Dedifferentiated amniotic fluid mesenchymal stem cell (primary cell): ENCODE measurements around the gene OSBPL8.

Experiments
- DNase-seq: peaks from one replicate; pipeline ENCODE4 v3.0.0-alpha.2; 2016; ENCODE audit errors: extremely low spot score

OSBPL8 gene

DNA sequence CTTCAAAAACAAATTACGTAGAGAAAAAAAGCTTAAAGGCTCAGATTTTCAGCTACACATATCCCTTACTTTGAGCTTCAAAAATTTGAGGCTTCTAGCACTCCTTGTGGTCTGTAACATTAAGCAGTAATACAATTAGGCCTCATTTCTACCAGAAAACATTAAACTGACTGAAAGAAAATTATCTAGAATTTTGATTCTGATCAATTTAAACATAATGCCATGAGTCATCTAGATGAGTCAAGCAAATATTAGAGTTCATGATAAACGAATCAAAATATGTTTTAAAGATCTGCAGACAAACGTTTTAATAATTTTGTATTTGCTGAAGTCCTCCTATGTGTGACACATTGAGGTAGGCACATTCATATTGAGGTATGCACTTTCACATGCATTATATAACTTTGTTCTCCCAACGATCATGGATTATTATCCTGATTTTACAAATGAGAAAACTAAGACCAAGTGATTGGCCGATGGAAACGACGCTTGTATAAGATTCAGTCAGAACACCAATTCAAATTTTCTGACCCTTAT lies 4.3 kb downstream of the OSBPL8 start:
- DNase-seq, result no peak

DNA sequence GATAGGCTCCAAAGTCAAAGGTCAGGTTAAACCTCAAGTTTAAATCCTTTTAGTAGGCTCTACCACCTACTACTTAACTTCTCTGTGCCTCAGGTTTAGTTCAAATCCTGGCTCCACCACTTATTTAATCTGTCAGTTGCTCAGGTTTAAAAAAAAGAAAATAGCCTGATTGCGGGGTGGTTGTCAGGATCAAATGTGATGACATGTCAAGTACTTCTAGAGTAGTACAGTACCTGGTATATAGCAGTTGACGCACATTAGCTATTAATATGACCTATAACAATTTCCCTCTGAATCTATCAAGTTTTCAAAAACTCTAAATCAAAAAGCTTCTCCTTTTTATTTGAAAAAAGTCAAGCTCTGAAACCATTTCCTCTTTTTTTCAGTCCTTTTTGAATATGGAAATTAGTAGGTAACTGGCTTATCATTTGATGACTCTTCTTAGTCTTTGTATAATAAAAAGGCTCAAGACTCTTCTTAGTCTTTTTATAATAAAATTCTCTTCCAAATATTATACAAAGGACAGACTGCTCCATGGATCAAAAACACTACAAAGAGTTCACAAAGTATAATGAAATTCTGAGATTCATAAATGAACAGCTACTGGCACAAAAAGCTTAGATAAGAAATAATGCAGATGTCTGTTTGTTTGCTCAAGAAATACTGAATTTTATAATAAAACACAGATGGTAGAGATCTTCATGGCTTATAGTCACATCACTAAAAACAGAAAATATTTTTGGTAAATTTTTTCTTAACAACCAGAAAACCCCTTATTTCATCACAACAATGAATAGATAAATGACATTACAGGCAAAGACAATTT lies 5.0 kb downstream of the OSBPL8 start:
- no peak for DNase-seq

DNA sequence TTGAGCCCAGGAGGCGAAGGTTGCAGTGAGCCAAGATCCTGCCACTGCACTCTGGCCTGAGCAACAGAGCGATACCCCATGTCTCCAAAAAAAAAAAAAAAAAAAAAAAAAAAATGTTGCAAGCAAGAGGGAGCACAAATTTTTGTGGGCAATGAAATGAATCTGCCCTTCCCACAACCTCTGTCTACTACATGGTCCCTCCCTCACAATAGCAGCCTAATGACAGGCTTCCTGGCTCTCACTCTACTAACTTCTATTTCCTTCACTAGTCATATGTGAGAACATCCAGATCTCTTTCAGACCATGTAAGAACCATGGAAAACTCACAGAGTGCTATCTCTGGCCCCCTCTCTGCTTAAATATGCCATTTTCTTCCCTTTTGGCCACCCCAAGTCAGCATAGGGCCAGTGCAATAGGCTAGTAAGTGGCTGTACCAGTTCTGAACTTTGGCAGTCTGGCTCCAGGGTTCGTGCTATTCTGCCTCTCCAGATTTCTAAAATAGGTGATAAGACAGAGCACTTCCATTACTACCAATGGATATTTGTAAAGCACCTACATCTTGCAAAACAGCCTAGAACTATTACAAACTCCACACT lies 7.1 kb downstream of the OSBPL8 start:
- DNase-seq, result no peak

DNA sequence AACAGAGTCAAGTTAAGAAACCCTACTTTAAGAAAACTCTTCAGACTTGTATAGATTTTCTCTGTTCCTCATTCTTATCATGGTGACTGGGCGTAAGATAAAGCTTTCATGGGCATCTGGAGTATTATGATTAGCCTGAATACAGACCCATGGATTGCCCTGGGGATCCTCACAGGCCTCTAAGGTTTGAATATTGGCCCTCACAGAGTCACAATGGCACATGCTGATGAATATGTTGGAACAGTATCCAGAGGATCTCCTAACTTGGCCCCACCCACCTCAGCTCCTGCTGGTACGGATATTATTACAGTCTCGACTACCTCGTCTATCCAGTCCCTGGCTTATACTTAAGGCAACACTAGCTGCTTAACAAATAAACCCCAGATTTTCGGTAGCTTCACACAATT lies 8.1 kb downstream of the OSBPL8 start:
- DNase-seq, result no peak

DNA sequence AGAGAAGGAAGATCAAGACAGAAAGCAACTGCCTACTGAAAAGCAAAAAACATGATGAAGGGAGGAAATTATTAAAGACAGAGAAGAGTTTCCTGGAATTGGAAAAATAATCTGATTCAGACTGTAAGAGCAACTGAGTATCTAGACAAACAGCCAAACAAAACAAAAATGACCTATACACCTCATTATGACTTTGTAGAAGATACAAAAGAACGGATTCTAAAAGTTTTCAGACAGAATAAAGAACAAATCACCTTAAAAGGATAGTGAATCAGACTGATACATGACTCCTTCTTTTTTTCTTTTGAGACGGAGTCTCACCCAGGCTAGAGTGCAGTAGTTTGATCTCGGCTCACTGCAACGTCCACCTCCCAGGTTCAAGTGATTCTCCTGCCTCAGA lies 10.4 kb downstream of the OSBPL8 start:
- no peak for DNase-seq

DNA sequence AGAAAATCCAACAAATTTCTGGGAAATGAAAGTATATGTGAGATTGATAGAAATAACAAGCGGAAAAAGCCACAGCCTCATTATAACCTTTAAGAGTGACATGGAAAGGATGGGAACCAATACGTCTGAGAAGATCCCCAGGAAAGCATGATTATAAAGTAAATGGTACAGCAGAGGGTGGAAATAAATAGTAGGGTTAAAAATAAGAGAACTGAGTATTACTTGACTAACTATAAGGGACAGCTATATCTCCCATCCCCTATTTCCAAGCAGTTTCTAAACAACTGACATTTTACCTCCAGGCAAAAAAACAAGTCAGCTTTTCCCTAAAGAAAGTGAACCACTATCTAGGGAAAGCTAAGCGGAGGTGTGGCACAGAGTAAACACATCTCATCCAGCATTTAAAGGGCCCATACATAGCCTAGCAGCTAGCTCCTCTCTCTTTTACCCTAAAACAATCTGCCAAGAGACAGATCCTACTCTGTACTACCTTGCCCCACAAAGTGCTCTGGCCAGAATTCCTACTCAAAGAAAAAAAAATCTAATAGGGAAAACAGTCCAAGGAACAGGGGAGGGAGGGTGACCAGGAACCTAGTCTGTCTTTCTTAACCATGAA lies 11.2 kb downstream of the OSBPL8 start:
- no peak for DNase-seq

DNA sequence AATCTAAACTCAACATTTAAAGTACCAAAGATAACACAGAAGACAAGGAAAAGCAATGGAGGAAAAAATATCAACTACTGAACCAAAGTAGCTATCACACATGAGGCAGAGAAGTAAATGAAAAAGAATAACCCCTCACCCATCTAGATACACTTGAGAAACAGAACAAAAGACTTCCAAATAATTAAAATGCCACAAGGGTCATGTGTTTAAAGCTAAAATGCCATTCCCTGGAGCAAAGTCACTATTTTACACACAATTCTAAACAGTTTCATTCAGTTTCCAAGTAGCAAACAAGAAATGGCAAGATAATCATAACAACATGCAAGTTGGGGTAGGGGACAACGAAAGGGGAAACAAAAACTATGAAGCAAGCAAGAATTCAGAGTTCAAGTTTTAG lies 12.0 kb downstream of the OSBPL8 start:
- DNase-seq, result no peak

DNA sequence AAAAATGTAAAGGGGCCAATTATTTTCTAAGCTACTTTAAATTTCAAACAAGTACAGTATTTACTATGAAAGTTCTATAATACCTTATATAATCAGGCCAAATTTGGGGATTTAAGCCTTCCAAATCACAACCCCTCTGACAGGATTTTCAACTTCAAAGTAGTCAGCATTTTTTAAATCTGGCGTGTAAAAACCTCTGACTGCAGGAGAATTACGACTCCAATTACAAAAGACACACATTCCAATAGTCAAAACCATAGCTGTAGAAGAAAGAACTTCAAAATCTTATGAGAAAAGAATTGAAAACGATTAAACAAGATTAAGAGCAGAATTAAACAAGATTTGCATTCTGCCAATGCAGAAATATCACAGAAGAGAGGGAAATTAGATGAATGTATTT lies 12.7 kb downstream of the OSBPL8 start:
- DNase-seq, result no peak

DNA sequence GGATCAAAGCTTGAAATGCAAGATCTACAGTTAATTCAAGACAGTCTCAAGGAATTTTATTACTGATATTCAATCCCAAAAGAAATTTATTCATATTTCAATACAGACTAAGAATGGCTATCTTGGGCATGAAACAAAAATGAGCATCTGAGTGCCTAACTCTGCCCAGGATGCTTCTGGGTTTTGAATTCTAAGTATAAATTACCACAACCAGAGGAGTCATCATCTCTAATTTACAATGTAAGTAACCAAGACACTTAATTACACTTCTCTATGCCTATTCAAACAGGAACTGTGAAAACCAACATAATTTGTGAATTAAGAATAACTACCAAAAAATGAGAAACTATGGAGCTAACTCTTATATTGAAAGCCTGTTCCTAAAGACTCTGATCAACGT lies 14.1 kb downstream of the OSBPL8 start:
- DNase-seq, result no peak

DNA sequence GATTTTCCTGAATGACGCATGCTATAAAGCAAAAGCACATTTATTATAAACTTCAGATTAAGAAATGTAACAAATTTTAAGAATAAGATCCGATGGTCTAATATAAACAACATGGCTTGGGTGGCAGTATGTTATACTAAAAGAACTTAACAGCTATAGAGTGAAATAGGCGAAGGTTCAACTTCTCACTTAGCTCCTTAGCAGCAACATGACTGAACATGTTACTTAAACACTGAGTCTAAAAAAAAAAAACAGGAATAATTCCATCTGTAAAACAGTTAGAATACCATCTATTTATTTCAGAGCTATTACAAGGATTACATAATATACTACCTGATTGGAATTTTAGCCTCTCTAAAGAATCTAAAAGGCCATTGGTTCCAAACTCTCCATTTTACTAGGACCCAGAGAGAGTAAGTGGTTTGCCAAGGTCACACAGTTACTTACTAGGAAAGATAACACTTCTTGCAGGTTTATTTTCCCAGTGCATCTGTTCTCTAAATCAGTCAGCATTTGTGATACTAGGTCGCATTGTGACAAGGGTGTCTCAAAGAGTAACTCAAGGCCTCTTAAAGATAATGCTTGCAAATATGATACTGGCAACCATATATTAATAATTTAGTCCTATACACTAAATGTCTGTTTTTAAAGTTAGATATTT lies 14.8 kb downstream of the OSBPL8 start:
- no peak for DNase-seq

DNA sequence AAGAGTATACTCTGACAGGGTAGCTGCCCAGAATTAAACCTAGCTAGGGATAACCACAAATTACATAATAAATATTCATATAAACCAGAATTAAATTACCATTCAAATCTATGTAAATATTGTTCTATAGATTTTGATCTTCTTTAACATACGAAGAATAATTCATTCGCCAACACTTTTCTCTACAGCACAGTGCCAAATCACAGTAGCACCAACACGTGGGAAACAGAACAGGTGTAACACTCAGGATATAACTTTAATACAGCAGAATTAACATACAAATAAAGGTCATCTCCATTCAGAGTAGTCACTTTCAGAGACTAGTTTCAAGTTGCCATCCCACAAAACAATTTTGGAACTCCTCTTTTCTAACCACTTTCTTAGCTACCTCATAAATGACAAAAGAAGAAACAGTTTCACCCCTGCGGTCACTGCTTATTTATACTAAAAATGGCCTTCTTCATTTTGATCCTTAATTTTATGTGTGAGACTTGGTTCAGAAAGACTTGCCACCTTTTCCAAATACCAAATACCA lies 15.7 kb downstream of the OSBPL8 start:
- DNase-seq, result no peak

DNA sequence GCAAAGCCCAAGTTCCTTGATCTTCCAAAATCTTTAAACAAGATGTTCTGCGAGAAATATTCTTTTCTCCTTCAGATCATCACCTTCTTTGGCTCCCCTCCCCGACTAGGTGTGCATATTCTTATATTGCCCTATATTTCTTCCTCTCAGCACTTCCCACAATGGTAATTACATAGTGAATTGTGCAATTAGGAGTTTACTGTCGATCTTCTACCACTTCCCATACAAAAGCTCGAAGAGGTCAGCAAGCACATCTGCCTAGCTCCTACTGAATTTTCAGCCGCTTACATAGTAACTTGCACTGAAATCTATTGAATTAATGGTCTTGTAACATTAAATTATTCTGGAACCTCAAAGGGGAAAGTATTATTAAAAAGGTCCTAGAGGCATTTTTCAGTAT lies 16.7 kb downstream of the OSBPL8 start:
- no peak for DNase-seq

DNA sequence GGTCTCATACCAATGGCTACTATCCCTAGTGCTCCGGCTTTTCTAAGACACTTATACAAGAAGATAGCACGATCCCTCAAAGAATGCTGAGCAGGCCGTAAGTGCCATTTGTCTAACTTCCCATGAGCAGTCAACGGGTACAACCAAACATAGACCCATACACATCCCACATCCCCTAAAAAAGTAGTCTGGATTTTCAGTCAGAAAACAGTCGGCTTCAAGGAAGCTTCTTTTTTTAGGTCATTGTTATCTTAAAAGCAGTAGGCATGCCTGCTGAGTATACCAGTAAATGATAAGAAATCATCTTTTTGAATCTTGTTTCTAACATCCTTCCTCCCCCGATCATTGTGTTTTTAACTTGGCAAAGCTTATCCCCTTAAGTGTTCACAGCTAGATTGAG lies 19.8 kb downstream of the OSBPL8 start:
- no peak for DNase-seq

DNA sequence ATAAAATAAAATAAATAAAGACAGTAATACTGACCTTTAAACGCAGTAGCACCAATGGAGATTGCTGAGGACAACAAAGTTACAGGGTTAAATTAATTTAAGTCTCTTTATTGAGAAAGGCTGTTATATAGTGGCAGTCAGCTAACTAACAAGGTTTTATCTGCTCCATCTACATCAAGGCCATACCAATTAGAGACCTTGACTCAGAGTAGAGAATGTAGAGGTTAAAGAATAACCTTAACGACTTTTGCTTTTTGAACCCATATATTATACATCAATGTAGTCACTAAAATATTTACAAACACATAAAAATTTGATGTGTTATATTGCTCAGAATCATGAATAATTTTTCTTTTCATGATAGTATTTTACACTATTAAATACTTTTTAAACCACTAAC lies 21.6 kb downstream of the OSBPL8 start:
- no peak for DNase-seq

DNA sequence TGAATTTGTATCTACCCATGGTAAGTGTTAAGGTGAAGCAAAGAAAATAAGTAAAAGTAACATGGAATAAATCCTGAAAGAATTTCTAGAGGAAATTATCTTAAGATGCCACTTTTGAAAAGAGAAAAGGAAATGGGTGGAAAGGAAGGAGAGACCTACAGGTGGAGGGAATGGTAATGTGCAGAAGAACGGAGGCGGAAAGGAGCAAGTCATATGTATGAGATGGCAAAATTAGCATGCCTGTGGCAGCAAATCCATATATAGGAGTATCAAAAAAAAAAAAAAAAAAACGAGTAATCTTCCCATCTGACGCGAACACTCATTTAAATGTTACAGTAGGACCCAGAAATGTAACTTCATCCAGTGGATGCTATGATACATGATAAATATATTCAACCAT lies 23.0 kb downstream of the OSBPL8 start:
- DNase-seq, result no peak

DNA sequence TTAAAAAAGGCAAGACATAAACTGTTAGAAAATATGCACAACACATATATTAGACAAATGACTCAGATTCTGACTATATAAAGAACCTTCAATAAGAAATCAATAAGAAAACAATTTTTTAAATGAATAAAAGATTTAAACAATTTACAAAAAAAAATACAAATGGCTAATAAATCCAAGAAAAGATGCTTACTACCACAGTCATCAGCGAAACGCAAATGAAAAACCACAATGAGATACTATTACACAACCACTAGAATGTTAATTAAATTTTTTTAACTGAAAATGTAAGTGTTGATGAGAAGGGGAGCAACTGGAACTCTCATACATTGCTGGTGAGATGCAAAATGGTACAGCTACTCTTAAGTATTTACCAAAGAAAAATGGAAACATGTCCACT lies 24.4 kb downstream of the OSBPL8 start:
- DNase-seq, result no peak

DNA sequence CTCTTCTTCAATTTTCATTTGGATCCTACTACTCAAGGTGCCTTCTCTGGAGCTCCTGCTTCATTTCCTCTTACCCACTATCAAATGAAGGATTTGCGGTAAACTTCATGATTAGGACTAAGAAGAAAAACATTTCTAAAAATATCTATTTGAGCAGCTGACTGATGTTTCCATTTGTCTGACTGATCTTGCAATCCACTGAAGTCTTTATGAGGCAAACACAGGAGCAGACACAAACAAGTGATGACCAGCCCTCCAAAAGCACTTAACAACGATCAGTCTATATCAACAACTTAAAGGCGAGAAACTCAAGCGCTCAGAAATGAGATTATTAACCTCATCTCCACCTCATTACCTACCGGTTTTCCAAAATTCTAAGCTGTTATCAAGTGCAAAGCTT lies 26.2 kb downstream of the OSBPL8 start:
- no peak for DNase-seq

DNA sequence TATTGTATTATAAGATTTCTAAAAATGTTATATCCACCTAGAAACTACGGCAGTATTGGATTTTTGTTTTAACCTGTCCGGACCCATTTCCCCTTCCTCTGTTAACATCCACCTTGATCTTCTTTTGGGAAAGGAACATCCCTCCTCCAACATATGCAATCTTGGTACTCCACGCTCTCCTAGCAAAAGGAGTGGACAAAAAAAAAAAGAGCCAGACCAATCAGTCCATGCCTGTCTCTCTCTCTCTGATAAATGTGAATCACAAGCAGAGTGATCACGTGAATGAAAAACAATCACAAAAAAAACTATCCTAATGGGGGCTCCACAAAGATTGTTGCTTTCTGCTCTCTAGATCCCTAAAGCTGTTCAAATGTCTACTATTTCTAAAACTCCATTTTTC lies 27.1 kb downstream of the OSBPL8 start:
- DNase-seq, result no peak

DNA sequence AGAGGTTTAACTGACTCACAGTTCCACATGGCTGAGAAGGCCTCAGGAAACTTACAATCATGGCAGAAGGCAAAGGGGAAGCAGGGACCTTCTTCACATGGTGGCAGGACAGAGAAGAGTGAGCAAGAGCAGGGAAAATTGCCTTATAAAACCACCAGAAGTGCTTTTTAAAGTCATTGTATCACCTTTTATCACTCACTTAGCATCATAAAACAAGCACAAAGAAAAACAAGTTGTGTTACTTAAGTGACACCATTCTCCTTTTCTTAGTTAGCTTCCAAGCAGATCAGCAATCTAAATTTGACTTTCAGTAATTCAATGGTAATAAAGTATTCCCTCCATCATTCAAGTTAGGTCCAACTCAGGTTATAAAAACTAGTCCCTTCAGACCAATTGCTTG lies 28.5 kb downstream of the OSBPL8 start:
- no peak for DNase-seq

DNA sequence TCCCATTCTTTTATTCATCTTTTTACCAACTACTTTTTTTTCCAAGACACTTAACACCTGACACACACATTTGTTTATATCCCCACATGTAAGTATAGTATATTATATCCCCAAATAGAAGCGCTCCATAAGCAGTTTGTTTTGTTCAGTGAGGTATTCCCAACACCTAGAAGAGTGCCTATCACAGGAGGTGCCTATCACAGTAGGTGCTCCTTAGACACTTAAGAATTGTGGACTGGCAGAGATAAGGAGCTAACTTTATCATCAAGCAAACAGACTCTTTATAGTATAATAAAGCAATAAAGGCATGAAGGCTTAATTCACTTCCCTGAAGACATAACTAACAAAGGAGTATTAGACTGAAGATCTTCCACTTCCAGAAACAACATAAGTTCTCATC lies 29.1 kb downstream of the OSBPL8 start:
- DNase-seq, result no peak

DNA sequence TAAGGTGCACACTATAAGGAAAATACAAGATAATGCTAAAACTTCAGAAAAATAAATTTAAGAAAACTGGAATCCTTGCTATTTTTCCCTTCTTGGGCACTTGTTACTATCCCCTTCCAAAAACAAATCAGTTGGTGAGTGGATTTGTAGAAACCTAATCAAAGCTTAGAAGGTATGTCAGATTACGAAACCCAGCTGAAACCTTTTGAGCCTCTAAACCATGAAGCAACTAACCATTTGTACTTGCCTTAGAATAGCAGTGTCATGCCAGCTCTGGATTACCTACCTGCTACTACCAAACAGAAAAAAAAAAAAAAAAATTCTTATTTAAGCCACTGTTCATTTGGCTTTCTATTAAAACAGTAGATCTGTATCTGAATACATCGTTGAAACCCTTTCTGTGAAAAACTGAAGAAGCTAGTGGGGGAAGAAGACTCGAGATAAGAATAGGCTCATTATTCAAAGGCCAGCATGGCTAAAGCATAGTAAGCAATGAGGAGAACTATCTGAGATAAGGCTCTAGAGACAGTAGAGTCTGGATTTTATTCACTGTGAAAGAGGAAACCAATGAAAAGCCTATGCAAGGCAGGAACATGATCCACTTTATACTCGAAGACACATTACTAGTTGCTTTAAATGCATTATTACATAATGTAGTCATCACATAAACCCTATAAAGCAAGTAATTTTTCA lies 30.2 kb downstream of the OSBPL8 start:
- no peak for DNase-seq

DNA sequence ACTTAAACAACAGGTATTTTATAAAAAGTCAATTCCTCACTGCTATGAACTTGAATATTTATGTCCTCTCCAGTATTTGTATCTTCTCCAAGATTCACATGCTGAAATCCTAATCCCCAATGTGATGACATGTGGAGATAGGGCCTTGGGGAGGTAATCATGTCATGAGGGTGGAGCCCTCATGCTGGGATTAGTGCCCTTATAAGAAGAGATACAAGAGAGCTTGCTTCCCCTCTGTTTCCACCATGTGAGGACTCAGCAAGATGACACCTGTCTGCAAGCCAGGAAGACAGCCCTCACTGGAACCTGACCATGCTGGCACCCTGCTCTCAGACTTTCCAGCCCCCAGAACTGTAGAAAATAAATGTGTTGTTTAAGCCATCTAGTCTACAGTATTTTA lies 36.2 kb downstream of the OSBPL8 start:
- DNase-seq, result no peak
